WTC11 (cell line): Measurements from ENCODE around the gene CTNNA2.

ENCODE experiments used
- CREM ChIP-seq: sonication (generic); formaldehyde crosslinking; IDR thresholded peaks from 2 replicates; pipeline ENCODE4 v1.8.1; 2022; ENCODE audit warnings: mild to moderate bottlenecking, missing genetic modification reagents, moderate library complexity
- CTCF ChIP-seq: fragments of 200-600 bp; IDR thresholded peaks from 2 replicates; pipeline ENCODE4 v1.8.0; 2022; ENCODE audit warnings: antibody characterized with exemption
- E2F1 ChIP-seq: sonication (generic); formaldehyde crosslinking; IDR thresholded peaks from 2 replicates; pipeline ENCODE4 v1.8.0; 2022; ENCODE audit warnings: mild to moderate bottlenecking, missing genetic modification reagents
- E2F5 ChIP-seq: sonication (generic); formaldehyde crosslinking; IDR thresholded peaks from 2 replicates; pipeline ENCODE4 v1.8.1; 2022; ENCODE audit warnings: mild to moderate bottlenecking, moderate library complexity, missing genetic modification reagents
- FOXP1 ChIP-seq: sonication (generic); formaldehyde crosslinking; IDR thresholded peaks from 2 replicates; pipeline ENCODE4 v1.8.0; 2022; ENCODE audit warnings: missing genetic modification reagents, mild to moderate bottlenecking, moderate library complexity, borderline replicate concordance
- GABPB1 ChIP-seq: sonication (generic); formaldehyde crosslinking; IDR thresholded peaks from 2 replicates; pipeline ENCODE4 v1.8.1; 2023; ENCODE audit warnings: mild to moderate bottlenecking, missing genetic modification reagents
- NFYB ChIP-seq: sonication (generic); formaldehyde crosslinking; conservative IDR thresholded peaks from 2 replicates; pipeline ENCODE4 v1.8.0; 2022; ENCODE audit warnings: low read depth, missing genetic modification reagents
- NR2C2 ChIP-seq: sonication (generic); formaldehyde crosslinking; IDR thresholded peaks from 2 replicates; pipeline ENCODE4 v1.8.0; 2022; ENCODE audit warnings: mild to moderate bottlenecking, missing genetic modification reagents
- SP1 ChIP-seq: sonication (generic); formaldehyde crosslinking; conservative IDR thresholded peaks from 2 replicates; pipeline ENCODE4 v1.8.1; 2022; ENCODE audit warnings: missing genetic modification reagents
- STAT6 ChIP-seq: sonication (generic); formaldehyde crosslinking; conservative IDR thresholded peaks from 2 replicates; pipeline ENCODE4 v1.8.1; 2023; ENCODE audit warnings: mild to moderate bottlenecking, low read depth, missing genetic modification reagents, moderate library complexity
- TCF7 ChIP-seq: sonication (generic); formaldehyde crosslinking; IDR thresholded peaks from 2 replicates; pipeline ENCODE4 v1.8.0; 2022; ENCODE audit warnings: mild to moderate bottlenecking, low read depth, missing genetic modification reagents, moderate library complexity
- USF2 ChIP-seq: sonication (generic); formaldehyde crosslinking; IDR thresholded peaks from 2 replicates; pipeline ENCODE4 v1.8.1; 2023; ENCODE audit warnings: mild to moderate bottlenecking, missing genetic modification reagents, moderate library complexity
- ZNF263 ChIP-seq: sonication (generic); formaldehyde crosslinking; IDR thresholded peaks from 2 replicates; pipeline ENCODE4 v1.8.1; 2022; ENCODE audit warnings: low read depth, mild to moderate bottlenecking, moderate library complexity, missing genetic modification reagents
- ZNF512 ChIP-seq: sonication (generic); formaldehyde crosslinking; IDR thresholded peaks from 2 replicates; pipeline ENCODE4 v1.8.1; 2022; ENCODE audit warnings: missing genetic modification reagents, borderline replicate concordance

GRCh38 chr2:79529636-79530035, 16.8 kb downstream of the CTNNA2 start:
- no peak for TF ChIP-seq CTCF
- TF ChIP-seq ZNF263 (CRISPR knock-in tag), result no peak
- no peak for TF ChIP-seq STAT6 (CRISPR knock-in tag)
- TF ChIP-seq E2F5, result no peak
- no peak for TF ChIP-seq E2F1 (CRISPR knock-in tag)
- TF ChIP-seq GABPB1, result no peak
- no peak for TF ChIP-seq NFYB (CRISPR knock-in tag)
- TF ChIP-seq USF2, result no peak
- TF ChIP-seq CREM, result no peak
- TF ChIP-seq SP1, result no peak
- TF ChIP-seq FOXP1, result no peak
- TF ChIP-seq NR2C2, result no peak
- no peak for TF ChIP-seq ZNF512 (CRISPR knock-in tag)
- no peak for TF ChIP-seq TCF7 (CRISPR knock-in tag)
